Omental fat pad (tissue), 4 donors: ENCODE results near the gene RNF123. TPM values are rescaled to one million over a fixed set of nuclear protein-coding genes. Genes with fewer than 3 reads are reported as not detected.
"Not testable (repeated sequence)": the region's sequence is repeated elsewhere in the genome, so short reads cannot be mapped to it uniquely, and the experiment has no call there.

ENCODE experiments used
- ATAC-seq: fragments of 150-250 bp; one replicate; pipeline ENCODE4 v1.9.1; 2016; ENCODE audit warnings: mild to moderate bottlenecking, moderate library complexity; ENCODE audit not compliant: low FRiP score
- DNase-seq: peaks from one replicate; pipeline ENCODE4 v3.0.0-alpha.2; 2019; ENCODE audit warnings: low spot score
- CTCF ChIP-seq, 3 donors: fragments of 450-650 bp; IDR thresholded peaks; one replicate each; pipeline ENCODE4 v1.5.1; 2016 to 2017; ENCODE audit warnings: antibody characterized with exemption in 3 of 3, mild to moderate bottlenecking in 3 of 3, moderate library complexity in 2 of 3
- total RNA-seq, 4 donors: library from RNA; depleted of rRNA; stranded (reverse); fragments of >200 nt; gene quantifications; one replicate each; pipeline ENCODE4 v1.1.0, GENCODE V29; 2016

The RNF123 gene
- total RNA-seq, 4 donors from 2014 or later, result 22.2 to 28.7 (median 26.7) TPM

DNA sequence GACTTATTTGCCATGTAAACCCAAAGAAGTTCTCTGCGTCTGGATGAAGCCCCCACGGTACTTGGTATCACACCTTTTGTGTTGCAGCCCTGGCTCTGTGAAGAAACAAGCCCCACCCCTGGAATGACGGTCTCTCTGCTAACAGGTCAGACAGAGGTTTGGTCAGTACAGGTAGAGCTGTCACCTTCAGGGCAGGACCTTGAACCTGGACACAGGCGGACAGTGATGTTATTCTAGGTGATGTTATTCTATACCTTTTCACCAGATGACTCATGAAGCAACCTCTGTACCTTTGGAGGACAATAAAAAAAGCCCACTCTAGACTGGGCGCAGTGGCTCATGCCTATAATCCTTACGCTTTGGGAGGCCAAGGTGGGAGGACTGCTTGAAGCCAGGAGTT lies 45.4 kb downstream of the RNF123 start:
- DNase-seq, result no peak
- no peak for ATAC-seq
- TF ChIP-seq CTCF (IDR thresholded peaks at IDR 0.05), result no peak

- no peak for DNase-seq
- no peak for ATAC-seq
- no peak for TF ChIP-seq CTCF (IDR thresholded peaks at IDR 0.05)
Observed at GRCh38 chr3:49738067-49738713, 48.8 kb downstream of the RNF123 start.

DNA sequence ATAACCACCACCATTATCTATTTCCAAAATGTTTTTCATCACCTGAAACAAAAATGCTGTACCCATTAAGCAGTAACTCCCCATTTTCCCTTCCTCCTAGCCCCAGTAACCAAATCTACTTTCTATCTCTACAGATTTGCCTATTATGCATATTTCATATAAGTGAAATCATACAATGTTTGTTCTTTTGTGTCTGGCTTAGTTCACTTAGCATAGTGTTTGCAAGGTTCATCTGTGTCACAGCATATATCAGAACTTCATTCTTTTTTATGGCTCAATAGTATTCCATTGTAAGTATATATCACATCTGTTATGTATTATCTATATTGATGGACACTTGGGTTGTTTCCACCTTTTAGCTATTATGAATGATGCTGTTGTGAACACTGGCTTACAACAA lies 51.1 kb downstream of the RNF123 start:
- ATAC-seq (no peak), DNase-seq (no peak)
- TF ChIP-seq CTCF (IDR thresholded peaks at IDR 0.05), result no peak

GRCh38 chr3:49745986-49746385 lies 56.6 kb downstream of the RNF123 start:
- ATAC-seq (no peak), DNase-seq (no peak)
- no peak for TF ChIP-seq CTCF (IDR thresholded peaks at IDR 0.05)

GRCh38 chr3:49747792-49748480 lies 58.6 kb downstream of the RNF123 start:
- no peak for ATAC-seq
- TF ChIP-seq CTCF (IDR thresholded peaks at IDR 0.05), result no peak
- DNase-seq, result no peak

GRCh38 chr3:49748874-49749273 lies 59.5 kb downstream of the RNF123 start:
- DNase-seq, ATAC-seq: not testable (repeated sequence)

- ATAC-seq, result no peak
- no peak for DNase-seq
- no peak for TF ChIP-seq CTCF (IDR thresholded peaks at IDR 0.05)
Observed at GRCh38 chr3:49750056-49750455, 60.7 kb downstream of the RNF123 start.
